ENCODE measurements around the gene LRRC49.
"Not testable (repeated sequence)": the region's sequence is repeated elsewhere in the genome, so short reads cannot be mapped to it uniquely, and the experiment has no call there.

- TF ChIP-seq CTCF (conservative IDR thresholded peaks at IDR 0.05 in 1 of 2, IDR thresholded peaks at IDR 0.05 in 1 of 2; ENCODE audit: extremely low read depth in 1 of 2, insufficient read depth in 1 of 2, low read depth in 1 of 2, low read length in 2 of 2); EZH2 (IDR thresholded peaks at IDR 0.05; ENCODE audit: borderline replicate concordance, low read length): not testable (repeated sequence)
These were observed 50.7 kb downstream of the LRRC49 start for GRCh38 chr15:70943285-70943684.
